Retinal pigment epithelial cell (primary cell): ENCODE results near the gene ARHGAP26.

Source experiments
- DNase-seq: peaks from one replicate; pipeline ENCODE4 v3.0.0-alpha.2; 2010; ENCODE audit warnings: low read depth
- H3K4me3 ChIP-seq: 2 replicates; pipeline ENCODE4 v1.5.1; 2011; ENCODE audit warnings: mild to moderate bottlenecking, low read length, control low read depth, moderate library complexity
- CTCF ChIP-seq: conservative IDR thresholded peaks from 2 replicates; pipeline ENCODE4 v1.5.1; 2011; ENCODE audit warnings: low read depth, low read length, control low read depth, inconsistent platforms

Gene ARHGAP26

DNA sequence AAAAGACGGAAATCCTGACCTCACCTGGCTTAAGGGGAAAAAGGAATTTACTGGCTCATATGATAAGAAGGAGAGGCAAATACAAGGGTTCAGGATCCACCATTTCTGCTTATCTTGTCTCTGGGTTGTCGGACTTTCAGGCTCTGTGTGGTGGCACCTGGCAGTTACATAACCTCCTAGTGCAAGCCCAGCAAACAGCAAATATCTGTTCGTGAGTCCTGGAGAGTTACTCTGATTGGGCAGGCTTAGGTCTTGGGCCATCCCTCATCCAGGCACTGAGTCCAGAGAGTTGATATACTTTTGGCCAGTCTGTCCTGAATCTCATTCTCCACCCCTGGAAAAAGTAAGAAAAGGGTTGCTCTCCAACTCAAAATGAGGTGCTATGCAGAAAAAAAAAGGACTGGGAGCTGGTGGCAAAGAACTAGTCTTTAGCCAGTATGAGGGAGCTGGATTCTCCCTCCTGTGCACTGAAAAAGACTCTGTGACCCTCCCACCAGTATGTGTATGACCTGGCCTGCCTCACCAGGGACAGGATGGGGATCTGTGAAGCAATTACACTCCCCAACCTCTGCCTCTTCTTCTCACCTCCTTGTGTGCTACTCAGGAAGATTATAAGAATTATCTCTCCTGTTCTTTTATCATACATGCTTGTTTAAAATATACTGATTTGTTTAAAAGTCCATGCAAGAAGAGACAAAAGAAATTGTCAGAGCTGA, 282.9 kb downstream of the ARHGAP26 start:
- DNase-seq: no peak

DNA sequence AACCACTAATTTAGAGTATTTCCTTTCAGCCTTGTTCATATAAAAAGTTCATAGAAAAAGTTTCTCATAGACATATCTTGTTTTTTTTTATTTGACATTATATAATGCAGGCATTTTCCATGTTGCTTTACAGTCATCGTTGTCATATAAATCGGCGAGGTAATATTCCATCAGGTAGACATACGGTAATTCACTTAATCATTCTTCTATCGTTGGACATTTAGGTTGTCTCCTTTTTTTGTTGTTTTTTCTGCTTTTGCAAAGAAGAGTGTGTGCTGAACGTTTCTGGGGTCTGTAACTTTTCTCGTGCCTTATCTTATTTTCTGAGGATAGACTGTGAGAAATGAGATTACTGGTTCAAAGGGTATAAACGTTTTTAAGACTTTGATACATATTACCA, 283.6 kb downstream of the ARHGAP26 start:
- no peak overlapping the region for H3K4me3 ChIP-seq
- no peak for DNase-seq
- TF ChIP-seq CTCF: no peak

More for the DNA sequence above, 282.9 kb downstream of the ARHGAP26 start:
- no peak overlapping the region for H3K4me3 ChIP-seq
- no peak for TF ChIP-seq CTCF

GRCh38 chr5:143054480-143054941, 284.3 kb downstream of the ARHGAP26 start:
- H3K4me3 ChIP-seq: no peak overlapping the region
- no peak for DNase-seq
- no peak for TF ChIP-seq CTCF

DNA sequence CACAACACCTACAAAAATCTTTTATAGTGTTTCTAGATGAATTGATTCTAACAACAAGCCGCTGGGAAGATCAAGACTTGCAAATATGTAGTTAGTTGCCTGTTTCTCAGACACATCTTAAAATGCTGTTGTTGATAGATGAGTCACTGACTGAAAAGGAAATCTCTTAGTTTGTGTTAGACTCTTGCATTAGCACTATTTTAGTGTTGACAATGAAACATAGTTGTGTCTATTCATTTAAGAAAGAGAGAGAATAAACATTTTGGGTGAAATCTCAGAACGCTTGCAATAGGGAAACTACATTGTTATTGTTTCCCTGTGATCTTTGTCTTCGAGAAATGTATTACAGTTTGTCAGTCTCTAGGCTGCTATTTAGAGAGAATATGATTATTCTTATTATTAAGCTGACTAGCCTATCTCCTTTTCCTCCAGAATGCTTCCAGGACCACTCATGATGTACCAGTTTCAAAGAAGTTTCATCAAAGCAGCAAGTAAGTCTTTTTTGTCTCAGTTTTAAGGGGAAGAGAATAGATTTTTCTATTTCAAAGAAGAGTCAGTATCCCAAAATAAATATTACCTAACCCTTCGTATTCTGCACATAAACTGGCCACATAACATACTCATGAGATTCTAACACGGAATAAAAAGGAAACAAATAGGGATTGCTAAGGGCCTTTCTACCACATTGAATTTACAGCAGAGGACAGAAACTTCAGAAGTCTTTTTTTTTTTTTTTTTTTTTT, 285.6 kb downstream of the ARHGAP26 start:
- H3K4me3 ChIP-seq: no peak overlapping the region
- DNase-seq: no peak
- TF ChIP-seq CTCF: no peak

GRCh38 chr5:143056339-143056704, 286.1 kb downstream of the ARHGAP26 start:
- no peak for DNase-seq
- H3K4me3 ChIP-seq: no peak overlapping the region
- TF ChIP-seq CTCF: no peak

DNA sequence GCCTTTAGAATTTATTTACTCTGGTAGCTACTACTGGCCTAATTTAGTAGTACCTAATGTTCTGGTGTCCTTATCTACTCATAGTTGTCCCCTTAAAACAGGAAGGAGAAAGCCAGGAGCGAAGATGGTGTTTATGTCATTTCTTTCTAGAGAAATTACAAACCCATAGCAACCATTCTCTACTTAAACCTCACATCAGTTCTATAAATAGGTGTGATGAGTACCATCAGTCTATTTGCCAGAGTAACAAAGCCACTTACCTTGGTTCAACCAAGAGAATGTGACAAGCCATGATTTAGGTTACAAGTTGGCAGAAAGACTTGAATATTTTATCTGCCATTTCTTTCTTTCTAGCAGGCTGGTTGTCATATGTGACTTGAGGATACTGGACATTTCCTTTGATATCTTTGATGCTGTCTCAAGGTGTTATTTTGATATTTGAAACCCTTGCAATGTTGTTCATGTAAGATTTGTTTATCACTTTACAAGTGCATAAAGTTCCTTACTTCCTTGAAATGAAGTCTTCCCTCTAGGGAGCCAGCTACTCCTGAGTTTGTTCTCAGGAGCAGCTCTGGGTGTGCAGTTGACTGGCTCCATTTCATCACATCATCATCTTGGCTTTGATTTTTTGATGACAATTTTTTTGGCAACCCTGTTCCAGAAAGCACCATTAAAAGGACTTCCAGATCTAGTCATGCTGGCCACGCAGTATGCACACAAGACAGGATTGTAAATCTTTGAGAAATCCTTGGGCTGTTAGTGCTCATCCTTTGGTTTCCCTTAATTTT, 286.8 kb downstream of the ARHGAP26 start:
- no peak overlapping the region for H3K4me3 ChIP-seq
- DNase-seq: no peak
- no peak for TF ChIP-seq CTCF
